IMR-90 (cell line): Measurements from ENCODE around the gene HAP1. TPM values are rescaled to one million over a fixed set of nuclear protein-coding genes. Genes with fewer than 3 reads are reported as not detected.
A peak's percentile ranks its signal among the peaks of the same experiment; 100 is the strongest.

Source experiments
- ATAC-seq: fragments of 200-7000 bp; cut with Tn5 transposase; 2 replicates; pipeline ENCODE4 v1.9.1; 2020; ENCODE audit warnings: low read depth, mild to moderate bottlenecking, moderate library complexity
- BruUV-seq: library from RNA; stranded (reverse); fragments of 400-500 nt; replicated peaks from 2 replicates; lab custom pipeline; 2021; lab: Mats Ljungman, UMichigan
- CTCF ChIA-PET: fragments of 300-600 bp; formaldehyde crosslinking; extraction: SDS; loops from one replicate; lab custom pipeline; 2021; ENCODE audit warnings: antibody characterized with exemption; lab: Yijun Ruan, JAX
- POLR2A ChIA-PET: fragments of 300-600 bp; sonication (Branson Sonifier 250); formaldehyde crosslinking; loops from one replicate; lab custom pipeline; 2022; ENCODE audit warnings: antibody characterized with exemption; ENCODE audit not compliant: unreplicated experiment; lab: Charles Lee
- DNase-seq: peaks from one replicate; pipeline ENCODE4 v3.0.0; 2013
- H2AFZ ChIP-seq: replicated peaks from 2 replicates; pipeline ENCODE3; 2013; ENCODE audit warnings: low read length, mild to moderate bottlenecking; ENCODE audit not compliant: poor library complexity
- H2AK5ac ChIP-seq: 2 replicates; pipeline ENCODE4 v1.6.1; 2013; ENCODE audit warnings: low read depth, low read length, inconsistent platforms
- H2AK9ac ChIP-seq: replicated peaks from 2 replicates; pipeline ENCODE3; 2013; ENCODE audit warnings: mild to moderate bottlenecking, low read depth, low read length, moderate library complexity; ENCODE audit not compliant: poor library complexity
- H2BK120ac ChIP-seq: 2 replicates; pipeline ENCODE4 v1.6.1; 2013; ENCODE audit warnings: low read depth, low read length, inconsistent platforms
- H2BK15ac ChIP-seq: 3 replicates; pipeline ENCODE4 v1.6.1; 2013; ENCODE audit warnings: low read depth, low read length, inconsistent platforms
- H2BK20ac ChIP-seq: 2 replicates; pipeline ENCODE4 v1.6.1; 2013; ENCODE audit warnings: low read depth, mild to moderate bottlenecking, inconsistent platforms, low read length, moderate library complexity
- H2BK5ac ChIP-seq: 2 replicates; pipeline ENCODE4 v1.6.1; 2013; ENCODE audit warnings: mild to moderate bottlenecking, low read depth, low read length, inconsistent platforms; ENCODE audit not compliant: poor library complexity, severe bottlenecking
- H3K14ac ChIP-seq: replicated peaks from 2 replicates; pipeline ENCODE4 v1.6.1; 2013; ENCODE audit warnings: low read depth, low read length, inconsistent platforms
- H3K18ac ChIP-seq: 2 replicates; pipeline ENCODE4 v1.6.1; 2013; ENCODE audit warnings: low read depth, low read length, control low read depth
- H3K23ac ChIP-seq: 2 replicates; pipeline ENCODE4 v1.6.1; 2013; ENCODE audit warnings: low read depth, low read length, inconsistent platforms
- H3K27ac ChIP-seq: 2 replicates; pipeline ENCODE4 v1.5.1; 2013; ENCODE audit warnings: mild to moderate bottlenecking, control low read depth, low read length; ENCODE audit not compliant: insufficient read depth
- H3K27me3 ChIP-seq: 2 replicates; pipeline ENCODE4 v1.6.1; 2013; ENCODE audit warnings: low read length; ENCODE audit not compliant: control insufficient read depth, insufficient read depth
- H3K36me3 ChIP-seq: 2 replicates; pipeline ENCODE4 v1.6.1; 2013; ENCODE audit warnings: low read length, mixed read lengths; ENCODE audit not compliant: control insufficient read depth, insufficient read depth
- H3K4ac ChIP-seq: 2 replicates; pipeline ENCODE4 v1.6.1; 2013; ENCODE audit warnings: low read depth, low read length, inconsistent platforms
- H3K4me1 ChIP-seq: 2 replicates; pipeline ENCODE4 v1.6.1; 2013; ENCODE audit warnings: low read length, mixed read lengths; ENCODE audit not compliant: control insufficient read depth, insufficient read depth
- H3K4me2 ChIP-seq: 2 replicates; pipeline ENCODE4 v1.6.1; 2013; ENCODE audit warnings: low read depth, mild to moderate bottlenecking, control low read depth, low read length, moderate library complexity
- H3K4me3 ChIP-seq: 2 replicates; pipeline ENCODE4 v1.5.1; 2013; ENCODE audit warnings: low read depth, mild to moderate bottlenecking, control low read depth, low read length, moderate library complexity; ENCODE audit not compliant: insufficient read depth
- H3K56ac ChIP-seq: 2 replicates; pipeline ENCODE4 v1.6.1; 2013; ENCODE audit warnings: low read length, inconsistent platforms; ENCODE audit not compliant: insufficient read depth; ENCODE audit errors: extremely low read depth
- H3K79me1 ChIP-seq, 2 experiments: 2 replicates each; pipeline ENCODE4 v1.6.1; 2013; ENCODE audit warnings: low read length in 2 of 2, inconsistent platforms in 1 of 2, low read depth in 1 of 2
- H3K9ac ChIP-seq: 2 replicates; pipeline ENCODE4 v1.6.1; 2013; ENCODE audit warnings: low read depth, low read length, control low read depth
- H3K9me1 ChIP-seq: 2 replicates; pipeline ENCODE4 v1.6.1; 2013; ENCODE audit warnings: low read length, inconsistent platforms; ENCODE audit not compliant: insufficient read depth
- H3K9me3 ChIP-seq: 2 replicates; pipeline ENCODE4 v1.6.1; 2013; ENCODE audit warnings: low read length; ENCODE audit not compliant: control insufficient read depth, insufficient read depth
- H4K20me1 ChIP-seq: 2 replicates; pipeline ENCODE4 v1.6.1; 2013; ENCODE audit warnings: low read length, inconsistent platforms; ENCODE audit not compliant: insufficient read depth
- H4K5ac ChIP-seq: 2 replicates; pipeline ENCODE4 v1.6.1; 2013; ENCODE audit warnings: mild to moderate bottlenecking, low read depth, low read length, control low read depth
- H4K8ac ChIP-seq, 2 experiments: 2 replicates each; pipeline ENCODE4 v1.6.1; 2013; ENCODE audit warnings: low read depth in 2 of 2, low read length in 2 of 2, control low read depth in 1 of 2, inconsistent platforms in 1 of 2
- H4K91ac ChIP-seq: 2 replicates; pipeline ENCODE4 v1.6.1; 2013; ENCODE audit warnings: low read depth, low read length, inconsistent platforms; ENCODE audit not compliant: insufficient read depth
- BHLHE40 ChIP-seq: fragments of 150-350 bp; IDR thresholded peaks from 2 replicates; pipeline ENCODE4 v1.6.1; 2016; ENCODE audit warnings: mild to moderate bottlenecking, low read depth, low read length
- CEBPB ChIP-seq: IDR thresholded peaks from 2 replicates; pipeline ENCODE4 v1.6.1; 2012; ENCODE audit warnings: low read depth, low read length, improper control_type of control experiment
- CHD1 ChIP-seq: IDR thresholded peaks from 2 replicates; pipeline ENCODE4 v1.6.1; 2012; ENCODE audit warnings: low read depth, low read length, improper control_type of control experiment
- FOS ChIP-seq: fragments of 150-350 bp; IDR thresholded peaks from 2 replicates; pipeline ENCODE4 v1.6.1; 2016; ENCODE audit warnings: low read depth, low read length
- MAFK ChIP-seq: IDR thresholded peaks from 2 replicates; pipeline ENCODE4 v1.6.1; 2012; ENCODE audit warnings: low read depth, low read length, improper control_type of control experiment
- MAZ ChIP-seq: IDR thresholded peaks from 2 replicates; pipeline ENCODE4 v1.6.1; 2012; ENCODE audit warnings: low read depth, mild to moderate bottlenecking, low read length, improper control_type of control experiment, moderate library complexity, borderline replicate concordance
- MXI1 ChIP-seq: IDR thresholded peaks from 2 replicates; pipeline ENCODE4 v1.6.1; 2012; ENCODE audit warnings: low read depth, mild to moderate bottlenecking, low read length, moderate library complexity, borderline replicate concordance
- NFE2L2 ChIP-seq: fragments of 150-350 bp; IDR thresholded peaks from 2 replicates; pipeline ENCODE4 v1.6.1; 2016; ENCODE audit warnings: low read depth, mild to moderate bottlenecking, low read length
- POLR2A ChIP-seq: IDR thresholded peaks from 2 replicates; pipeline ENCODE4 v1.6.1; 2012; ENCODE audit warnings: mild to moderate bottlenecking, low read depth, low read length
- RAD21 ChIP-seq: IDR thresholded peaks from 2 replicates; pipeline ENCODE4 v1.6.1; 2012; ENCODE audit warnings: low read length, improper control_type of control experiment
- RCOR1 ChIP-seq: IDR thresholded peaks from 2 replicates; pipeline ENCODE4 v1.6.1; 2012; ENCODE audit warnings: mild to moderate bottlenecking, low read length, improper control_type of control experiment; ENCODE audit not compliant: insufficient replicate concordance
- RFX5 ChIP-seq: IDR thresholded peaks from 2 replicates; pipeline ENCODE4 v1.8.0; 2012; ENCODE audit warnings: low read depth, mild to moderate bottlenecking, low read length, moderate library complexity
- SMC3 ChIP-seq: fragments of 150-350 bp; IDR thresholded peaks from 2 replicates; pipeline ENCODE4 v1.6.1; 2016; ENCODE audit warnings: low read depth, mild to moderate bottlenecking, antibody characterized with exemption, low read length, moderate library complexity
- USF2 ChIP-seq: fragments of 150-350 bp; IDR thresholded peaks from 2 replicates; pipeline ENCODE4 v1.6.1; 2017; ENCODE audit warnings: mild to moderate bottlenecking, antibody characterized with exemption, low read length, low read depth
- WGBS, 2 experiments: methylation state at CpG; one replicate each; pipeline versions ENCODE4 v1.1.5 to v1.1.7; 2013; ENCODE audit warnings: missing lambda C conversion rate in 2 of 2; ENCODE audit not compliant: insufficient read length in 1 of 2; ENCODE audit errors: extremely low coverage in 2 of 2; 5-methylcytosine and 5-hydroxymethylcytosine counted together
- dilution Hi-C: fragments of 300-500 bp; cut with HindIII; formaldehyde crosslinking; loops from one replicate; pipeline ENCODE4 v1.14.3; 2018; ENCODE audit warnings: low sequenced_read_pairs; ENCODE audit not compliant: unreplicated experiment
- in situ Hi-C: fragments of 300-500 bp; cut with MboI; formaldehyde crosslinking; loops from 3 replicates; pipeline ENCODE4 v1.14.3; 2019; ENCODE audit warnings: low sequenced_read_pairs, inconsistent platforms, mixed read lengths
- intact Hi-C: fragments of 100-400 bp; cut with micrococcal nuclease; formaldehyde crosslinking; loops from 2 replicates; pipeline ENCODE4 v1.10.0; 2022
- polyA plus RNA-seq, 3 experiments: library from polyadenylated mRNA; depleted of rRNA; stranded (reverse); fragments of >200 nt; gene quantifications; 2 replicates each; pipeline ENCODE4 v1.2.3, GENCODE V29; 2012; ENCODE audit warnings: low replicate concordance in 1 of 3
- total RNA-seq: library from RNA; depleted of rRNA; stranded (reverse); fragments of >200 nt; gene quantifications from 2 replicates; pipeline ENCODE4 v1.2.3, GENCODE V29; 2012
- TF ChIP-seq, protein P1 (sequence below): fragments of 150-350 bp; IDR thresholded peaks from 2 replicates; pipeline ENCODE4 v1.6.1; 2016; ENCODE audit warnings: low read depth, mild to moderate bottlenecking, low read length, moderate library complexity, borderline replicate concordance

HAP1 gene
- total and polyA plus RNA-seq, 2 of the 4 experiments (the other 2 are of a cell fraction) = under 0.01 to 0.09 TPM

DNA sequence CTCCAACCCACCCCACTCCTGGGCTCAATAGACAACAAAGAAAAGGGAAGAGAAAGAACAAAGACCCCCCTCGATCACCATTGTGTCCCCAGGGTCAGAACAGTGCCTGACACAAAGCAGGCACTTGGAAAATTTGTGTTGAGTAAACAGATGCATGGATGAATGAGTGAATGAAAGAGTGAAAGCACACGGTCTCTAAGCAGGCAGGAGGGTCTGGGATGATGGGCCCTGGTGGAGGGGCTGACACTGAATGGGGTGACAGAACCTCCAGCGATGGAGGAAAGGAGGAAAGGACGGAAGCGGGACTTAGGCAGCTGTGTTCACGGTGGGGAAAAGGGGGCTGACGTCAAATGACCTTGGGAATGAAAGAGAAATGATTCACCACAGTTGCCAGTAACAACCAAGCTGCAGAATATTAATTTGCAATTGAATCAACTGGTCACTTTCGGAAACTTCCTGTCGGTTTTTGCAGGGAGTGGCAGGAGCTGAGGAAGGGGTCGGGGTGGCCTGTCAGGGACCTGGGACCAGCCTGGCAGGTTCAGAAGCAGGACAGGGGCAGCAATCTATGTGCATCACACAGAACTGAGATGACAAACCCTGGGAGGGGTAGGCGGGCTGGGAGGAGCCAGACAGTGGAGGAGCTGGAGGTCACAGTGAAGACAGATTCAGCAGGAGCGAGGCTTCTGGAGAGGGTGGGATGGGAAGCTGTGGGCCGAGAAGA, 29.0 kb downstream of the HAP1 start:
- dilution Hi-C loops (no loop called here), intact Hi-C loops (no loop called here), in situ Hi-C loops (no loop called here)
- H3K36me3 ChIP-seq = no peaks in the 10 kb centered on the region
- H3K4me1 ChIP-seq = peaks cover 4% of the 10 kb centered on the region; the same call in 1 of the 2 replicates
- no peak overlapping the region for H2BK20ac ChIP-seq
- no peak overlapping the region for H3K27ac ChIP-seq
- peak overlapping the region; percentile 56 for H3K4me2 ChIP-seq
- peak overlapping the region; percentile 64 for H2AFZ ChIP-seq
- no peak overlapping the region for H4K91ac ChIP-seq
- H2AK9ac ChIP-seq = peak overlapping the region; percentile 31
- WGBS, 2 experiments = 10% methylated on average over 4 of the region's 13 CpGs; no CpG with 5 or more reads in 1 of the 2 experiments
- no peak overlapping the region for H2BK120ac ChIP-seq
- H3K4ac ChIP-seq = peak overlapping the region; percentile 17; the same call in 1 of the 2 replicates
- ChIA-PET CTCF (interaction anchor here (1.1 kb wide), 1 partner anchor 9 kb away, joined by 4 read pairs; no protein-coding TSS in a partner anchor), POLR2A (interaction anchor here (0.6 to 1.5 kb wide), 2 partner anchors 16 to 305 kb away, joined by 4 to 5 read pairs; no protein-coding TSS in a partner anchor)
- peak overlapping the region; percentile 6 for H2AK5ac ChIP-seq
- no peak overlapping the region for H3K23ac ChIP-seq
- H3K27me3 ChIP-seq = peaks cover 4% of the 10 kb centered on the region; the same call in 1 of the 2 replicates
- H2BK15ac ChIP-seq = no peak overlapping the region
- no peak overlapping the region for H3K56ac ChIP-seq
- no peaks in the 10 kb centered on the region for H3K9me3 ChIP-seq
- H3K9ac ChIP-seq = no peak overlapping the region; the same call in 1 of the 2 replicates
- H4K8ac ChIP-seq = peak overlapping the region in 1 of 2 experiments; percentile 11; a peak in 1 of 4 replicates
- no peak overlapping the region for H3K4me3 ChIP-seq
- H4K5ac ChIP-seq = no peak overlapping the region
- H3K14ac ChIP-seq = peak overlapping the region; percentile 5
- peak; percentile 67 for ATAC-seq
- no peak overlapping the region for H3K18ac ChIP-seq
- BruUV-seq = no TSS peak
- no peak overlapping the region for H2BK5ac ChIP-seq
- DNase-seq = peak; percentile 73
- no peaks in the 10 kb centered on the region for H4K20me1 ChIP-seq
- H3K9me1 ChIP-seq = peaks cover 5% of the 10 kb centered on the region; the same call in 1 of the 2 replicates
- H3K79me1 ChIP-seq = no peaks in the 10 kb centered on the region
- TF ChIP-seq, protein P1, sequence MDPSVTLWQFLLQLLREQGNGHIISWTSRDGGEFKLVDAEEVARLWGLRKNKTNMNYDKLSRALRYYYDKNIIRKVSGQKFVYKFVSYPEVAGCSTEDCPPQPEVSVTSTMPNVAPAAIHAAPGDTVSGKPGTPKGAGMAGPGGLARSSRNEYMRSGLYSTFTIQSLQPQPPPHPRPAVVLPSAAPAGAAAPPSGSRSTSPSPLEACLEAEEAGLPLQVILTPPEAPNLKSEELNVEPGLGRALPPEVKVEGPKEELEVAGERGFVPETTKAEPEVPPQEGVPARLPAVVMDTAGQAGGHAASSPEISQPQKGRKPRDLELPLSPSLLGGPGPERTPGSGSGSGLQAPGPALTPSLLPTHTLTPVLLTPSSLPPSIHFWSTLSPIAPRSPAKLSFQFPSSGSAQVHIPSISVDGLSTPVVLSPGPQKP = no peak
- no peak for TF ChIP-seq RCOR1
- TF ChIP-seq MXI1 = no peak
- TF ChIP-seq MAZ = no peak
- no peak for TF ChIP-seq SMC3
- no peak for TF ChIP-seq RAD21
- TF ChIP-seq RFX5 = no peak
- no peak for TF ChIP-seq NFE2L2
- no peak for TF ChIP-seq FOS
- TF ChIP-seq CHD1 = no peak
- no peak for TF ChIP-seq USF2
- TF ChIP-seq MAFK = no peak
- no peak for TF ChIP-seq BHLHE40
- no peak for TF ChIP-seq CEBPB
- no peak for TF ChIP-seq POLR2A
